Measurements from ENCODE around the gene AQP10. TPM values are rescaled to one million over a fixed set of nuclear protein-coding genes. Genes with fewer than 3 reads are reported as not detected.
"Not testable (repeated sequence)": the region's sequence is repeated elsewhere in the genome, so short reads cannot be mapped to it uniquely, and the experiment has no call there.

AQP10 gene
- total RNA-seq, 1 experiment from 2014 or later = 0.50 TPM

GRCh38 chr1:154318386-154318785, 2.5 kb upstream of the AQP10 start:
- H3K36me3 ChIP-seq (ENCODE audit: control insufficient read depth, insufficient read depth, low read length) = no peaks in the 10 kb centered on the region
- no peak overlapping the region for H3K4me3 ChIP-seq (ENCODE audit: low read depth, low read length)
- BruUV-seq (replicated peaks) = no TSS peak
- no peak for DNase-seq
- Mint-ChIP-seq H3K27me3 (ENCODE audit: insufficient read depth, unreplicated experiment) (no peaks in the 10 kb centered on the region), H3K4me1 (ENCODE audit: low read depth, unreplicated experiment) (peaks cover 17% of the 10 kb centered on the region), H3K9me3 (ENCODE audit: unreplicated experiment) (no peaks in the 10 kb centered on the region), H3K36me3 (ENCODE audit: insufficient read depth, unreplicated experiment) (no peaks in the 10 kb centered on the region), H3K27ac (ENCODE audit: unreplicated experiment) (no peak overlapping the region), H3K4me3 (ENCODE audit: unreplicated experiment) (no peak overlapping the region)
- ChIA-PET CTCF (no interaction called here), POLR2A (no interaction called here)
- H3K9me3 ChIP-seq = no peaks in the 10 kb centered on the region
- H3K27me3 ChIP-seq (replicated peaks; ENCODE audit: control insufficient read depth, insufficient read depth, low read length) = no peaks in the 10 kb centered on the region
- peaks cover 14% of the 10 kb centered on the region for H3K4me1 ChIP-seq
- intact Hi-C loops (cut with micrococcal nuclease; ENCODE audit: unreplicated experiment) = no loop called here
- TF ChIP-seq CTCF (IDR thresholded peaks at IDR 0.05; ENCODE audit: insufficient read depth in 1 of 2, low read depth in 1 of 2, low read length in 1 of 2, severe bottlenecking in 1 of 2, unreplicated experiment in 1 of 2) = no peak

- H3K9me3 Mint-ChIP-seq (ENCODE audit: unreplicated experiment); BruUV-seq (replicated peaks); H3K27me3 ChIP-seq (replicated peaks; ENCODE audit: control insufficient read depth, insufficient read depth, low read length); H3K36me3 ChIP-seq (ENCODE audit: control insufficient read depth, insufficient read depth, low read length); POLR2A ChIA-PET; H3K36me3 Mint-ChIP-seq (ENCODE audit: insufficient read depth, unreplicated experiment); H3K27me3 Mint-ChIP-seq (ENCODE audit: insufficient read depth, unreplicated experiment); H3K9me3 ChIP-seq; H3K4me3 ChIP-seq (ENCODE audit: low read depth, low read length); DNase-seq: not testable (repeated sequence)
- H3K27ac Mint-ChIP-seq (ENCODE audit: unreplicated experiment) = peak overlapping the region; percentile 61
- CTCF ChIA-PET = interaction anchor here (1.9 kb wide), 1 partner anchor 13 kb away, joined by 40 read pairs; no protein-coding TSS in a partner anchor
- peaks cover 14% of the 10 kb centered on the region for H3K4me1 ChIP-seq
- peaks cover 23% of the 10 kb centered on the region for H3K4me1 Mint-ChIP-seq (ENCODE audit: low read depth, unreplicated experiment)
- intact Hi-C loops (cut with micrococcal nuclease; ENCODE audit: unreplicated experiment) = loop anchor here (2.0 kb wide), 1 partner anchor 13 kb away; no protein-coding TSS in a partner anchor
- H3K4me3 Mint-ChIP-seq (ENCODE audit: unreplicated experiment) = peak overlapping the region; percentile 2
Observed at GRCh38 chr1:154321609-154321934, 679 bp downstream of the AQP10 start.

DNA sequence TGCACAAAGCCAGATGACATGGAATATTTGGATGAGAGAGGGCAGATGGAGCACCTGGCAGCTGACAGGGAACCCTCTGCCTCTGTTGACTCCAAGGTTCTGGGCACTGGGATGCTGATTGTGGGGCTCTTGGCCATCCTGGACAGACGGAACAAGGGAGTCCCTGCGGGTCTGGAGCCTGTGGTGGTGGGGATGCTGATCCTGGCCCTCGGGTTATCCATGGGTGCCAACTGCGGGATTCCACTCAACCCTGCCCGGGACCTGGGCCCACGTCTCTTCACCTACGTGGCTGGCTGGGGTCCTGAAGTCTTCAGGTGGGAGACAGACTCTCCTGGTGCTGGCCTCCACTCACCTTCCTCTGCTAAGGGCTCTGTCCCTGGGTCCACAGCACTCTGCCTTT, 2.6 kb downstream of the AQP10 start:
- Histone ChIP-seq H3K36me3 (ENCODE audit: control insufficient read depth, insufficient read depth, low read length) (no peaks in the 10 kb centered on the region), H3K27me3 (replicated peaks; ENCODE audit: control insufficient read depth, insufficient read depth, low read length) (no peaks in the 10 kb centered on the region), H3K9me3 (no peaks in the 10 kb centered on the region), H3K4me3 (ENCODE audit: low read depth, low read length) (no peak overlapping the region), H3K4me1 (peaks cover 21% of the 10 kb centered on the region)
- POLR2A ChIA-PET = no interaction called here
- intact Hi-C loops (cut with micrococcal nuclease; ENCODE audit: unreplicated experiment) = no loop called here
- no peak for TF ChIP-seq CTCF (IDR thresholded peaks at IDR 0.05; ENCODE audit: insufficient read depth in 1 of 2, low read depth in 1 of 2, low read length in 1 of 2, severe bottlenecking in 1 of 2, unreplicated experiment in 1 of 2)
- Mint-ChIP-seq H3K9me3 (ENCODE audit: unreplicated experiment) (no peaks in the 10 kb centered on the region), H3K4me1 (ENCODE audit: low read depth, unreplicated experiment) (peaks cover 29% of the 10 kb centered on the region), H3K27ac (ENCODE audit: unreplicated experiment) (no peak overlapping the region), H3K36me3 (ENCODE audit: insufficient read depth, unreplicated experiment) (no peaks in the 10 kb centered on the region), H3K4me3 (ENCODE audit: unreplicated experiment) (no peak overlapping the region), H3K27me3 (ENCODE audit: insufficient read depth, unreplicated experiment) (no peaks in the 10 kb centered on the region)
- CTCF ChIA-PET = interaction anchor here (1.2 to 1.9 kb wide), 2 partner anchors 11 kb away, joined by 4 to 8 read pairs; no protein-coding TSS in a partner anchor
- no peak for DNase-seq
- no TSS peak for BruUV-seq (replicated peaks)

DNA sequence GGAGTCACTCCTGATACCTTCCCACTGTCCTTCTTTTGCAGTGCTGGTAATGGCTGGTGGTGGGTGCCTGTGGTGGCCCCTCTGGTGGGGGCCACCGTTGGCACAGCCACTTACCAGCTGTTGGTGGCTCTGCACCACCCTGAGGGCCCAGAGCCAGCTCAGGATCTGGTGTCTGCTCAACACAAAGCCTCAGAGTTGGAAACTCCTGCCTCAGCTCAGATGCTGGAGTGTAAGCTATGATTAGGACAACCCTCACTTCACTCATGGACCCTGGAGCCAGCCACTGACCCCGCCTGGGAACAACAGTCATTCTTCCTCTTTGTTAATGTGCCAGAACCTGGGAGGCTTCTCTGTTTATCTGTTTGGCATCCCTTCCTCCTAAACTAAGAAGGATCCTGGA, 3.3 kb downstream of the AQP10 start:
- H3K27me3 Mint-ChIP-seq (ENCODE audit: insufficient read depth, unreplicated experiment) = no peaks in the 10 kb centered on the region
- DNase-seq = no peak
- CTCF ChIA-PET = interaction anchor here (1.9 kb wide), 1 partner anchor 11 kb away, joined by 8 read pairs; no protein-coding TSS in a partner anchor
- H3K9me3 Mint-ChIP-seq (ENCODE audit: unreplicated experiment) = no peaks in the 10 kb centered on the region
- peaks cover 29% of the 10 kb centered on the region for H3K4me1 Mint-ChIP-seq (ENCODE audit: low read depth, unreplicated experiment)
- TF ChIP-seq CTCF (IDR thresholded peaks at IDR 0.05; ENCODE audit: insufficient read depth in 1 of 2, low read depth in 1 of 2, low read length in 1 of 2, severe bottlenecking in 1 of 2, unreplicated experiment in 1 of 2) = no peak
- no peaks in the 10 kb centered on the region for H3K36me3 Mint-ChIP-seq (ENCODE audit: insufficient read depth, unreplicated experiment)
- Histone ChIP-seq H3K36me3 (ENCODE audit: control insufficient read depth, insufficient read depth, low read length) (no peaks in the 10 kb centered on the region), H3K4me3 (ENCODE audit: low read depth, low read length) (no peak overlapping the region), H3K9me3 (no peaks in the 10 kb centered on the region), H3K27me3 (replicated peaks; ENCODE audit: control insufficient read depth, insufficient read depth, low read length) (no peaks in the 10 kb centered on the region), H3K4me1 (peaks cover 21% of the 10 kb centered on the region)
- POLR2A ChIA-PET = no interaction called here
- peak overlapping the region; percentile 67 for H3K4me3 Mint-ChIP-seq (ENCODE audit: unreplicated experiment)
- intact Hi-C loops (cut with micrococcal nuclease; ENCODE audit: unreplicated experiment) = no loop called here
- no peak overlapping the region for H3K27ac Mint-ChIP-seq (ENCODE audit: unreplicated experiment)
- BruUV-seq (replicated peaks) = no TSS peak

All from Caco-2 (cell line).